ENCODE data around the gene ARHGAP21.
A peak's percentile ranks its signal among the peaks of the same experiment; 100 is the strongest.

Gene ARHGAP21

GRCh38 chr10:24722676-24723385 is 856 bp downstream of the ARHGAP21 start:
- DNase-seq (ENCODE audit: low read depth in 2 of 2): no peak

GRCh38 chr10:24722131-24722675 is 1.5 kb downstream of the ARHGAP21 start:
- DNase-seq (ENCODE audit: low read depth in 2 of 2): no peak

- no peak for DNase-seq (ENCODE audit: low read depth in 2 of 2)
Observed at GRCh38 chr10:24721229-24722106, 2.2 kb downstream of the ARHGAP21 start.

GRCh38 chr10:24720096-24720495 is 3.6 kb downstream of the ARHGAP21 start:
- DNase-seq (ENCODE audit: low read depth in 2 of 2): no peak

- DNase-seq (ENCODE audit: low read depth in 2 of 2): peak; percentile 63 to 66
Observed at GRCh38 chr10:24718031-24718855, 5.4 kb downstream of the ARHGAP21 start.

GRCh38 chr10:24716295-24716694 is 7.4 kb downstream of the ARHGAP21 start:
- DNase-seq (ENCODE audit: low read depth in 2 of 2): no peak

- DNase-seq (ENCODE audit: low read depth in 2 of 2): no peak
Observed at GRCh38 chr10:24715246-24715769, 8.4 kb downstream of the ARHGAP21 start.

GRCh38 chr10:24713086-24713485 is 10.6 kb downstream of the ARHGAP21 start:
- DNase-seq (ENCODE audit: low read depth in 2 of 2): no peak

GRCh38 chr10:24711465-24711864 is 12.2 kb downstream of the ARHGAP21 start:
- no peak for DNase-seq (ENCODE audit: low read depth in 2 of 2)

- no peak for DNase-seq (ENCODE audit: low read depth in 2 of 2)
Observed at GRCh38 chr10:24708081-24708480, 15.6 kb downstream of the ARHGAP21 start.

GRCh38 chr10:24707445-24707844 is 16.2 kb downstream of the ARHGAP21 start:
- no peak for DNase-seq (ENCODE audit: low read depth in 2 of 2)

GRCh38 chr10:24706479-24707118 is 17.1 kb downstream of the ARHGAP21 start:
- peak; percentile 89 to 91 for DNase-seq (ENCODE audit: low read depth in 2 of 2)

- peak; percentile 84 to 86 for DNase-seq (ENCODE audit: low read depth in 2 of 2)
Observed at GRCh38 chr10:24703700-24704099, 20.0 kb downstream of the ARHGAP21 start.

- DNase-seq (ENCODE audit: low read depth in 2 of 2): no peak
Observed at GRCh38 chr10:24701447-24701846, 22.2 kb downstream of the ARHGAP21 start.

- DNase-seq (ENCODE audit: low read depth in 2 of 2): no peak
Observed at GRCh38 chr10:24700948-24701347, 22.7 kb downstream of the ARHGAP21 start.

- DNase-seq (ENCODE audit: low read depth in 2 of 2): no peak
Observed at GRCh38 chr10:24698270-24698669, 25.4 kb downstream of the ARHGAP21 start.

GRCh38 chr10:24697080-24697479 is 26.6 kb downstream of the ARHGAP21 start:
- no peak for DNase-seq (ENCODE audit: low read depth in 2 of 2)

GRCh38 chr10:24695452-24695851 is 28.2 kb downstream of the ARHGAP21 start:
- no peak for DNase-seq (ENCODE audit: low read depth in 2 of 2)

- DNase-seq (ENCODE audit: low read depth in 2 of 2): no peak
Observed at GRCh38 chr10:24694086-24694485, 29.6 kb downstream of the ARHGAP21 start.

- DNase-seq (ENCODE audit: low read depth in 2 of 2): peak in 1 of 2 experiments; percentile 14
Observed at GRCh38 chr10:24690961-24691512, 32.6 kb downstream of the ARHGAP21 start.

Data from fibroblast of skin of left quadriceps (primary cell).